K562 (cell line): ENCODE measurements around the gene ACTN1.

Experiments used
- CBX5 ChIP-seq: IDR thresholded peaks from 2 replicates; pipeline ENCODE4 v1.6.1; 2014; ENCODE audit warnings: low read depth, borderline replicate concordance
- CSDE1 ChIP-seq, 2 experiments: fragments of 450-650 bp; IDR thresholded peaks; 2 replicates each; pipeline ENCODE4 v1.6.1; 2016; ENCODE audit warnings: mild to moderate bottlenecking in 1 of 2
- DMBX1 ChIP-seq: fragments of 250-450 bp; sonication (Bioruptor Pico); IDR thresholded peaks from 2 replicates; pipeline ENCODE4 v1.8.0; 2022; ENCODE audit warnings: inconsistent platforms, mild to moderate bottlenecking, moderate library complexity, borderline replicate concordance
- DPF2 ChIP-seq: fragments of 450-650 bp; IDR thresholded peaks from 2 replicates; pipeline ENCODE4 v1.6.1; 2016
- FOXK2 ChIP-seq, 2 experiments: fragments of 450-650 bp; IDR thresholded peaks in 1 of 2; conservative IDR thresholded peaks in 1 of 2; 2 replicates each; pipeline ENCODE4 v1.6.1; 2016; ENCODE audit warnings: low read depth in 2 of 2, mild to moderate bottlenecking in 1 of 2
- IFI16 ChIP-seq: fragments of 250-450 bp; sonication (Bioruptor Pico); IDR thresholded peaks from 2 replicates; pipeline ENCODE4 v2.1.2; 2022; ENCODE audit warnings: mild to moderate bottlenecking, inconsistent platforms
- KLF1 ChIP-seq: fragments of 450-650 bp; IDR thresholded peaks from 2 replicates; pipeline ENCODE4 v1.6.1; 2016; ENCODE audit warnings: missing genetic modification characterization, missing compliant biosample characterization
- SMAD3 ChIP-seq: fragments of 450-650 bp; formaldehyde crosslinking; conservative IDR thresholded peaks from 2 replicates; pipeline ENCODE4 v1.4.0; 2020; ENCODE audit warnings: mild to moderate bottlenecking
- SRSF1 ChIP-seq: fragments of 200-400 bp; formaldehyde crosslinking; IDR thresholded peaks from 2 replicates; pipeline ENCODE4 v1.6.1; 2017; ENCODE audit warnings: mild to moderate bottlenecking, low read depth, low read length, moderate library complexity
- ZBED1 ChIP-seq: IDR thresholded peaks from 2 replicates; pipeline ENCODE4 v1.6.1; 2014

DNA sequence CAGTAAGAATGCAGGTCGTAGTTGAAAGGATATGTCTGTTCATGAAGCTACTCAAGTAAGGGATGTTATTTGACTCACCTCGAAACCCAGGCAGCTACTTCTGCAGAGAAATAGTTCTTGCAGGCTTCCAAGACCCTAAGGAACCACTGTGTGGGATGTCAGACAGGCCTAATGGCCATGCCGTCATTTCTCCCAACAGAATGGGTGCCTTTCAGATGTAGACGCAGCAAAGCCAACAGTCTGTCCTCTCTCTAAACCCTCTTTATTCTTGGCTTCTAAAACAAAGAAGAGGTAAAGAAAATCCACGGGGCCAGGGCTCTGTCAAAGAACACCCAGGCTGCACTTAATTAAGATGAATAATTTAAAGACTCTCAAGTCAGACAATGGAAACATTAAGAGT, 19.0 kb upstream of the ACTN1 start:
- no peak for TF ChIP-seq ZBED1
- TF ChIP-seq CBX5 = no peak
- TF ChIP-seq CSDE1 (IDR thresholded peaks at IDR 0.05) = no peak
- no peak for TF ChIP-seq KLF1 (tag)
- no peak for TF ChIP-seq DMBX1 (CRISPR knock-in tag)
- no peak for TF ChIP-seq FOXK2 (conservative IDR thresholded peaks at IDR 0.05 in 1 of 2, IDR thresholded peaks at IDR 0.05 in 1 of 2; ENCODE audit: low read depth in 2 of 2)
- TF ChIP-seq IFI16 (CRISPR knock-in tag) = no peak
- TF ChIP-seq SRSF1 = no peak
- no peak for TF ChIP-seq DPF2
- no peak for TF ChIP-seq SMAD3 (CRISPR knock-in tag)
